Lower lobe of right lung (tissue), 2 donors: ENCODE data around the gene ELANE. TPM values are rescaled to one million over a fixed set of nuclear protein-coding genes. Genes with fewer than 3 reads are reported as not detected.
"Not testable (repeated sequence)": the region's sequence is repeated elsewhere in the genome, so short reads cannot be mapped to it uniquely, and the experiment has no call there.

Experiments used
- ATAC-seq, 2 donors: fragments of 200-7000 bp; cut with Tn5 transposase; one replicate each; pipeline ENCODE4 v1.9.1; 2020 to 2022; ENCODE audit warnings: mild to moderate bottlenecking in 2 of 2, moderate library complexity in 2 of 2
- DNase-seq: peaks from one replicate; pipeline ENCODE4 v3.0.0-alpha.2; 2020
- H3K27ac ChIP-seq: fragments of 200-600 bp; one replicate; pipeline ENCODE4 v1.8.0; 2022
- H3K27me3 ChIP-seq: fragments of 200-600 bp; one replicate; pipeline ENCODE4 v1.8.0; 2022; ENCODE audit warnings: low read depth
- H3K36me3 ChIP-seq: fragments of 200-600 bp; one replicate; pipeline ENCODE4 v1.8.0; 2022; ENCODE audit warnings: mild to moderate bottlenecking
- H3K4me1 ChIP-seq: fragments of 200-600 bp; one replicate; pipeline ENCODE4 v1.8.0; 2022
- H3K4me3 ChIP-seq: fragments of 200-600 bp; one replicate; pipeline ENCODE4 v1.8.0; 2022; ENCODE audit warnings: mild to moderate bottlenecking
- H3K9me3 ChIP-seq: fragments of 200-600 bp; one replicate; pipeline ENCODE4 v1.8.0; 2022
- intact Hi-C: fragments of 100-400 bp; cut with DNase I; formaldehyde crosslinking; loops from one replicate; pipeline ENCODE4 v1.11.0; 2022
- total RNA-seq: library from RNA; stranded (reverse); fragmentation: NEBNext Ultra II Directional; extraction: Animal tissue kit (Norgen Biotek cat#: 25700); gene quantifications from one replicate; pipeline ENCODE4 v1.2.1, GENCODE V29; 2021
- TF ChIP-seq, protein P1 (sequence below): fragments of 200-600 bp; IDR thresholded peaks from one replicate; pipeline ENCODE4 v1.8.0; 2022; ENCODE audit warnings: antibody characterized with exemption, mild to moderate bottlenecking
- donor health status: DM: no; HTN: yes; CAD: no; lungs with severe emphysema.

Gene ELANE
- total RNA-seq, 1 donor from 2014 or later = 0.97 TPM

DNA sequence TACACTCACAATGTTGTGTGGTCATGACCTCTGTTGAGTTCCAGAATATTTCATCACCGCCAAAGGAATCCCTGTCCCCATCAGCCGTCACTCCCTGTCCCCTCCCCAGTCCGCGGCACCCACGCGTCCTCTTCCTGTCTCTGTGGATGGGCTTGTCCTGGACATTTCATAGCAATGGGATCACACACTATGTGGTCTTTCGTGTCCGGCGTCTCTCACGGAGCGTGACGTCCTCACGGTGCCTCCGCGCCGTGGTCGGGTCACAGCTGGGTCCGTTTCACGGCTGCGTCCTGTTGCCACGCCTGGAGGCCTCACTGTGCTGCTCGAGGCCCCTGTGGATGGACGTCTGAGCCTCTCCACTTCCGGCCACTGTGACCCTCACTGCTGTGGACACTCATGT is 17.9 kb upstream of the ELANE start:
- no peaks in the 10 kb centered on the region for H3K4me1 ChIP-seq
- no peak overlapping the region for H3K27ac ChIP-seq
- DNase-seq (no peak), ATAC-seq (peak in 1 of 2 donors; percentile 10)
- peaks cover 37% of the 10 kb centered on the region for H3K27me3 ChIP-seq
- TF ChIP-seq, protein P1, sequence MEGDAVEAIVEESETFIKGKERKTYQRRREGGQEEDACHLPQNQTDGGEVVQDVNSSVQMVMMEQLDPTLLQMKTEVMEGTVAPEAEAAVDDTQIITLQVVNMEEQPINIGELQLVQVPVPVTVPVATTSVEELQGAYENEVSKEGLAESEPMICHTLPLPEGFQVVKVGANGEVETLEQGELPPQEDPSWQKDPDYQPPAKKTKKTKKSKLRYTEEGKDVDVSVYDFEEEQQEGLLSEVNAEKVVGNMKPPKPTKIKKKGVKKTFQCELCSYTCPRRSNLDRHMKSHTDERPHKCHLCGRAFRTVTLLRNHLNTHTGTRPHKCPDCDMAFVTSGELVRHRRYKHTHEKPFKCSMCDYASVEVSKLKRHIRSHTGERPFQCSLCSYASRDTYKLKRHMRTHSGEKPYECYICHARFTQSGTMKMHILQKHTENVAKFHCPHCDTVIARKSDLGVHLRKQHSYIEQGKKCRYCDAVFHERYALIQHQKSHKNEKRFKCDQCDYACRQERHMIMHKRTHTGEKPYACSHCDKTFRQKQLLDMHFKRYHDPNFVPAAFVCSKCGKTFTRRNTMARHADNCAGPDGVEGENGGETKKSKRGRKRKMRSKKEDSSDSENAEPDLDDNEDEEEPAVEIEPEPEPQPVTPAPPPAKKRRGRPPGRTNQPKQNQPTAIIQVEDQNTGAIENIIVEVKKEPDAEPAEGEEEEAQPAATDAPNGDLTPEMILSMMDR = no peak
- no peaks in the 10 kb centered on the region for H3K9me3 ChIP-seq
- H3K36me3 ChIP-seq = no peaks in the 10 kb centered on the region
- intact Hi-C loops = no loop called here
- no peak overlapping the region for H3K4me3 ChIP-seq

DNA sequence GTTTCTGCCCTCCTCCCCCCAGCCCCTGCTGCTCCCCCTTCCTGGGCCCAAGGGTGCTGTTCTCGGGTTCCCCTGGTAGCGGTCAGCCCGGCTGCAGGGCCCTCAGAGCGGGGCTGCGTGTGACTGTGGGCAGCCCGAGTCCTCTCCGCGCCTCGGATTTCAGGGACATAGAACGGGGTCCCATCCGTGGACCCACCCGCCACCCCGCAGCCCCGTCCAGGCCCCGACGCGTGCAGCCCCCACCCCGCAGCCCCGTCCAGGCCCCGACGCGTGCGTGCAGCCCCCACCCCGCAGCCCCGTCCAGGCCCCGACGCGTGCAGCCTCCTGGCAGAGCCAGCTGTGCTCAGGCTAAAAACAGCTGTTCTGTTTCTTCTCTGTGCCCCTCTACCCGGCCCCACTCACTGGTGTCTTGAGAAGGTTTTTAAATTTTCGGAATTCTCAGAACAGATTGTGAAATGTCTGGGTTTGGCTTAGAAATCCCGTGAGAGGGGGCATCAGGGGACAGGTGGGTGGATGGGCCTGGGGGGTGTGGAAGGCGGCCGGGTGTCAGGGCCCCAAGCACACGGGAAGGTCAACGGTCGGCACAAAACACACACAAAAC is 16.8 kb upstream of the ELANE start:
- intact Hi-C loops = no loop called here
- ATAC-seq (peak in 1 of 2 donors; percentile 80), DNase-seq (no peak)
- Histone ChIP-seq H3K4me3 (no peak overlapping the region), H3K27ac (no peak overlapping the region), H3K27me3 (peaks cover 33% of the 10 kb centered on the region), H3K9me3 (no peaks in the 10 kb centered on the region), H3K4me1 (no peaks in the 10 kb centered on the region), H3K36me3 (no peaks in the 10 kb centered on the region)
- TF ChIP-seq, protein P1 = no peak

DNA sequence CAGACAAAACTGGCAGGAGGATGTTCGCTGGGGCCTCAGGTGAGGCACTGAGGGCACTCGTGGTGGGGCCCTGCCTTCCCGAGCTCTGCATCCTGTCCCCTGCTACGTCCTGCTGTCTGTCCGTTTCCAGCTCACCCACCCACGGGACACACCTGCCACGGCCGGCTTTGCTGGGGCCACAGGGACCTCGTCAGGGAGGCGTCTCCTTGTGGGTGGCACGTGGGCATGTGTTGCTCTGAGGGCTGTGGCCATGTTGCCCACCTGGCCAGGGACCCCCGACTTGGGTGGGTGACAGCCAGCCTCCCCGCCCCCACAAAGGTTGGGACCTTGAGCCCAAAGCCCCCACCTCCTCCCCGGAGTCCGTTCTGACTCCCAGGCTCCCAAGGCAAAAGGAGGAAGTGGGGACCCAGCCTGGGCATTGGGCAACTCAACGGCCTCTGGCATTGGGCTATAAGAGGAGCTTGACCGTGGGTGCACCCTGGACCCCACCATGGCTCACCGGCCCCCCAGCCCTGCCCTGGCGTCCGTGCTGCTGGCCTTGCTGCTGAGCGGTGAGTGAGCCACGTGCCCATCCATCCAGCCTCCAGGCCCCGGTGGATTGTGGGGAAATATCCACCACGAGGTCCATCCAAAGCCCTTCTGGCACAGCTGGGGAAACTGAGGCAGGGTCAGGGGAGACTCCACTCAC is 11.4 kb upstream of the ELANE start, which contains the start of gene PRTN3:
Gene PRTN3 (plus strand): TSS at position 481 of the 688 bp plus-strand sequence. CDS start 10 bp downstream, at position 491.
- peak; percentile 69 for DNase-seq
- TF ChIP-seq, protein P1 = no peak
- intact Hi-C loops = no loop called here
- Histone ChIP-seq H3K36me3 (no peaks in the 10 kb centered on the region), H3K4me3 (no peak within 1 kb of the TSS), H3K4me1 (peaks cover 10% of the 10 kb centered on the region), H3K27me3 (peaks cover 51% of the 10 kb centered on the region), H3K27ac (no peak within 1 kb of the TSS), H3K9me3 (no peaks in the 10 kb centered on the region)
- peak; percentile 19 to 33 for ATAC-seq

DNA sequence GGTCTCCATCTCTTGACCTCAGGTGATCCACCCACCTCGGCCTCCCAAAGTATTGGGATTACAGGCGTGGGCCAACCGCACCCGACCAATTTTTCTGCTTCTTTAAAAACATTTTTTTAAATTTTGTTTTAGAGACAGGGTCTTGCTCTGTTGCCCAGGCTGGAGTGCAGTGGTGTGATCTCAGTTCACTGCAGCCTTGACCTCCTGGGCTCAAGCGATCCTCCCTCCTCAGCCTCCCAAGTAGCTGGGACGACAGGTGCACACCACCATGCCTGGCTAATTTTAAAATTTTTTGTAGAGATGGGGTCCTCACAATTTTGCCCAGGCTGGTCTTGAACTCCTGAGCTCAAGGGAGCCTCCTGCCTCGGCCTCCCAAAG is 9.3 kb upstream of the ELANE start:
- H3K4me3 ChIP-seq, ATAC-seq, H3K36me3 ChIP-seq, H3K4me1 ChIP-seq, DNase-seq, H3K27ac ChIP-seq, intact Hi-C loops, H3K9me3 ChIP-seq: not testable (repeated sequence)
- peaks cover 49% of the 10 kb centered on the region for H3K27me3 ChIP-seq

DNA sequence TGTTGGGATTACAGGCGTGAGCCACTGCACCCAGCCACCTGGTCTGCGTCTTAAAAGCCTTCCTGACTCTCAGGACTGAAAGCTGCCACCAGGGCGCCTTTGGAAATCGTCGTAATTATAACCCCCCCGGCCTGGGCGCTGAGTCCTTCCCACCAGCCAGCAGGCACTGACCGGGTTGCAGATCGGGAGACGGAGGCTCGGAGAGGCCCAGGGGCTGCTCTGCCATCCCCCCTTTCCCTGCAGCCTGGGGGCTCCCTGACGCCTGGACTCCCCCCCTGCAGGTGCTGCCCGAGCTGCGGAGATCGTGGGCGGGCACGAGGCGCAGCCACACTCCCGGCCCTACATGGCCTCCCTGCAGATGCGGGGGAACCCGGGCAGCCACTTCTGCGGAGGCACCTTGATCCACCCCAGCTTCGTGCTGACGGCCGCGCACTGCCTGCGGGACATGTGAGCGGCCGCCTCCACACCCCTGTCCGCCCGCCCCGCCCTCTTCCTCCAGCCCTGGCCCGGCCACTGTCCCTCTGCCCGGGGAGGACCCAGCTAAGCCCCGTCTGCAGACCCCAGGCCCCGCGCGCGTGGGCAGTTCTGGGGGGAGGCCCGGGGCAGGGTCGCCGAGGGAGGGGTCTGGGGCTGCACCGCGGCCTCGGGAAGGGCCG is 8.8 kb upstream of the ELANE start:
- intact Hi-C loops = no loop called here
- H3K4me3 ChIP-seq = peak overlapping the region; percentile 21
- no peaks in the 10 kb centered on the region for H3K9me3 ChIP-seq
- ATAC-seq (peak; percentile 64 to 67), DNase-seq (peak; percentile 63)
- no peaks in the 10 kb centered on the region for H3K36me3 ChIP-seq
- TF ChIP-seq, protein P1 = no peak
- H3K27ac ChIP-seq = no peak overlapping the region
- H3K4me1 ChIP-seq = peaks cover 10% of the 10 kb centered on the region
- H3K27me3 ChIP-seq = peaks cover 55% of the 10 kb centered on the region
